Fibroblast of lung (primary cell): ENCODE measurements around the gene TRIM39. TPM values are rescaled to one million over a fixed set of nuclear protein-coding genes. Genes with fewer than 3 reads are reported as not detected.

Source experiments
- DNase-seq, 2 donors: peaks; one replicate each; pipeline versions ENCODE4 v3.0.0 to v3.0.0-alpha.2; 2010; ENCODE audit warnings: low read depth in 2 of 2
- H2AFZ ChIP-seq: 2 replicates; pipeline ENCODE4 v1.5.1; 2012; ENCODE audit warnings: low read length, control low read depth, inconsistent platforms
- H3K27ac ChIP-seq: 2 replicates; pipeline ENCODE4 v1.5.1; 2011; ENCODE audit warnings: low read length, control low read depth; ENCODE audit not compliant: insufficient read depth
- H3K27me3 ChIP-seq: 2 replicates; pipeline ENCODE4 v1.5.1; 2011; ENCODE audit warnings: mild to moderate bottlenecking, low read length; ENCODE audit not compliant: control insufficient read depth, insufficient read depth
- H3K36me3 ChIP-seq: 2 replicates; pipeline ENCODE4 v1.5.1; 2011; ENCODE audit warnings: low read length; ENCODE audit not compliant: control insufficient read depth, insufficient read depth
- H3K4me1 ChIP-seq: 2 replicates; pipeline ENCODE4 v1.5.1; 2011; ENCODE audit warnings: low read length; ENCODE audit not compliant: control insufficient read depth, insufficient read depth; ENCODE audit errors: extremely low read depth
- H3K4me2 ChIP-seq: 2 replicates; pipeline ENCODE4 v1.5.1; 2011; ENCODE audit warnings: low read length, control low read depth; ENCODE audit not compliant: insufficient read depth; ENCODE audit errors: extremely low read depth
- H3K4me3 ChIP-seq, 4 experiments: fragments of 200-600 bp in 1 of 4; sonication (generic) in 1 of 4; replicated peaks in 1 of 4; 2 replicates each; pipeline ENCODE4 v1.5.1; 2011 to 2016; ENCODE audit warnings: low read length in 4 of 4, low read depth in 3 of 4, mild to moderate bottlenecking in 3 of 4, control low read depth in 2 of 4, inconsistent platforms in 1 of 4, mixed read lengths in 1 of 4; ENCODE audit not compliant: insufficient read depth in 1 of 4; ENCODE audit errors: control extremely low read depth in 1 of 4
- H3K79me2 ChIP-seq: 2 replicates; pipeline ENCODE4 v1.5.1; 2012; ENCODE audit warnings: mild to moderate bottlenecking, low read length, inconsistent platforms; ENCODE audit not compliant: control insufficient read depth, insufficient read depth
- H3K9ac ChIP-seq: 2 replicates; pipeline ENCODE4 v1.5.1; 2011; ENCODE audit warnings: mild to moderate bottlenecking, low read length, control low read depth; ENCODE audit not compliant: insufficient read depth
- H3K9me3 ChIP-seq: 2 replicates; pipeline ENCODE4 v1.5.1; 2012; ENCODE audit warnings: low read depth, low read length; ENCODE audit not compliant: control insufficient read depth, insufficient read depth
- H4K20me1 ChIP-seq: 2 replicates; pipeline ENCODE4 v1.5.1; 2011; ENCODE audit warnings: low read length; ENCODE audit not compliant: control insufficient read depth, insufficient read depth; ENCODE audit errors: extremely low read depth
- EZH2 ChIP-seq: IDR thresholded peaks from 2 replicates; pipeline ENCODE4 v1.5.1; 2012; ENCODE audit warnings: low read length, control low read depth, mild to moderate bottlenecking; ENCODE audit errors: missing control alignments
- polyA plus RNA-seq, 2 donors: library from polyadenylated mRNA; depleted of rRNA in 1 of 2; stranded (reverse) in 1 of 2; unstranded in 1 of 2; fragments of >200 nt; gene quantifications; 2 replicates each; pipeline ENCODE4 v1.2.1, GENCODE V29; 2011 to 2012; ENCODE audit warnings: missing spikeins in 1 of 2
- total RNA-seq: library from RNA; depleted of rRNA; stranded (reverse); fragments of >200 nt; gene quantifications from 2 replicates; pipeline ENCODE4 v1.2.1, GENCODE V29; 2014
- TF ChIP-seq, protein P1 (sequence below), 2 donors: IDR thresholded peaks in 1 of 2; conservative IDR thresholded peaks in 1 of 2; 1 replicate in 1 of 2; 2 replicates in 1 of 2; pipeline ENCODE4 v1.5.1; 2011 to 2012; ENCODE audit warnings: low read length in 2 of 2, control low read depth in 1 of 2, inconsistent platforms in 1 of 2, low read depth in 1 of 2, mild to moderate bottlenecking in 1 of 2

Gene TRIM39
- total and polyA plus RNA-seq, 2 donors (not counting 1 experiment from before 2014, with no cell fraction given) = 7.8 to 11.9 TPM

DNA sequence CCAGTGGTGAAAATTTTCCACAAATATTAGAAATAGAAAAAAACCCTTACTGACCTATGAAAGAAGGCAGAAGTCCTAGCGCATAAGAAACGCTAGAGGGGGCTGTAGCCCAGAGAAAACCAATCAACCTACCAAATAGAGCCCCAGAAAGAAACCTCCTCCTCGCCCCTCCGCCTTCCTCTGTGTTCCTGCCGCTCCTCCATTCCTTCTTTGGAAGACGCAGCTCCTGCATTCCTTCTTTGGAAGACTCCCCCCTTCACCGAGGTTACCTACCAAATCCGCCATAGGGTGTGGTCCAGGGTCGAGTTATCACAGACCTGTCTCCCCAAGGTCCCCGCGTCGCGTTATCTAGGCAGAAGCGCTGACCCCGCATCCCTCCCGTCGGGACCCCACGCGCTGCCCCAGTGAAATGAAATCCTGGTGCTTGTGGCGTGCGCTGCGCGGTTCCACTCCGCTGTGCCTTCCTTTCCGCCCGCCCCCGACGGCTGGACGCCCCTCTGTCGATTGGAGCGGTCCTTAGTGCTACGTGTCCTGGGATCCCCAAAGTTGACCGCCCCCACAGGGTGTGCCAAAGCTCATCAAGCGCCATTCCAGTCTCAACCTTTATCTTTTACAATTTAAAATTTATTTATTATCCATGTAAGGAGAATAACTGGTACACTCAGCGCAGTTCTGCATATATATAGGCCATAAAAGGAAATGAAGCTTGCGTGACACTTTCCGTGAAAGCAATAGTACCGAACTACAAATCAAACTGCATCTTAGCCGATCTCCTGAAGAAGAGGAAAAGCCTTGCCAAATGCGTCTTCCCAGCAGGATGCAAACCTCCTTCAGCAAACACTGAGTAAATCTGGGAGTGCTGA is 31.2 kb downstream of the TRIM39 start:
- TF ChIP-seq EZH2 = peak; percentile 49
- TF ChIP-seq, protein P1, sequence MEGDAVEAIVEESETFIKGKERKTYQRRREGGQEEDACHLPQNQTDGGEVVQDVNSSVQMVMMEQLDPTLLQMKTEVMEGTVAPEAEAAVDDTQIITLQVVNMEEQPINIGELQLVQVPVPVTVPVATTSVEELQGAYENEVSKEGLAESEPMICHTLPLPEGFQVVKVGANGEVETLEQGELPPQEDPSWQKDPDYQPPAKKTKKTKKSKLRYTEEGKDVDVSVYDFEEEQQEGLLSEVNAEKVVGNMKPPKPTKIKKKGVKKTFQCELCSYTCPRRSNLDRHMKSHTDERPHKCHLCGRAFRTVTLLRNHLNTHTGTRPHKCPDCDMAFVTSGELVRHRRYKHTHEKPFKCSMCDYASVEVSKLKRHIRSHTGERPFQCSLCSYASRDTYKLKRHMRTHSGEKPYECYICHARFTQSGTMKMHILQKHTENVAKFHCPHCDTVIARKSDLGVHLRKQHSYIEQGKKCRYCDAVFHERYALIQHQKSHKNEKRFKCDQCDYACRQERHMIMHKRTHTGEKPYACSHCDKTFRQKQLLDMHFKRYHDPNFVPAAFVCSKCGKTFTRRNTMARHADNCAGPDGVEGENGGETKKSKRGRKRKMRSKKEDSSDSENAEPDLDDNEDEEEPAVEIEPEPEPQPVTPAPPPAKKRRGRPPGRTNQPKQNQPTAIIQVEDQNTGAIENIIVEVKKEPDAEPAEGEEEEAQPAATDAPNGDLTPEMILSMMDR (conservative IDR thresholded peaks at IDR 0.05 in 1 of 2, IDR thresholded peaks at IDR 0.05 in 1 of 2; ENCODE audit: low read depth in 1 of 2, low read length in 2 of 2) = peak; percentile 70 to 90
- peak; percentile 64 to 84 for DNase-seq
- Histone ChIP-seq H4K20me1 (no peaks in the 10 kb centered on the region), H3K4me3 (peak overlapping the region; percentile 30 to 61 (median 47)), H3K9ac (no peak overlapping the region), H3K4me1 (no peaks in the 10 kb centered on the region), H3K4me2 (peak overlapping the region; percentile 60), H3K9me3 (no peaks in the 10 kb centered on the region), H3K27ac (no peak overlapping the region), H2AFZ (peak overlapping the region; percentile 67), H3K79me2 (no peaks in the 10 kb centered on the region), H3K36me3 (no peaks in the 10 kb centered on the region), H3K27me3 (peaks cover 28% of the 10 kb centered on the region)

DNA sequence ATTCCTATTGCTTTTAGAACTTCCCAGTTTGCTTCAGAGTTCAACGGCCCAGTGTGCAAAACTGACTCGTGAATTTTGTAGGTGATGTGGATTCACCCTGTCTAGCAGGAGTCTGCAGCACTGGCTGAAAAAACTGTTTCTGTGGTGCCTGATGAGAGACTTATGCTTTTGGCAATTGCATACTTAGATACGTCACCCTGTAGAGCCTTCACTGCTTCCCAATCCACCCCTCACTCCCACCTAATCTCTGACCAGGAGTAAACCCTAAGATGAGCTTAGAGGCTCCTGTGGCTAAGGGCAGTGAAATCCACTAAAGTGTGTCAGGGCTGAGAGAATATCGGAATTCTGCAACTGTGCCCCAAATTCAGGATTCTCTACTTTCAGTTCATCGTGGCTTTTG is 32.5 kb downstream of the TRIM39 start:
- H3K9me3 ChIP-seq = no peaks in the 10 kb centered on the region
- no peaks in the 10 kb centered on the region for H3K36me3 ChIP-seq
- no peak overlapping the region for H3K27ac ChIP-seq
- no peak for DNase-seq
- TF ChIP-seq, protein P1 (conservative IDR thresholded peaks at IDR 0.05 in 1 of 2, IDR thresholded peaks at IDR 0.05 in 1 of 2; ENCODE audit: low read depth in 1 of 2, low read length in 2 of 2) = no peak
- TF ChIP-seq EZH2 = no peak
- H3K27me3 ChIP-seq = peaks cover 26% of the 10 kb centered on the region
- H2AFZ ChIP-seq = no peak overlapping the region
- no peak overlapping the region for H3K4me2 ChIP-seq
- H3K79me2 ChIP-seq = no peaks in the 10 kb centered on the region
- H3K9ac ChIP-seq = no peak overlapping the region
- no peak overlapping the region for H3K4me3 ChIP-seq
- no peaks in the 10 kb centered on the region for H3K4me1 ChIP-seq
- H4K20me1 ChIP-seq = no peaks in the 10 kb centered on the region

DNA sequence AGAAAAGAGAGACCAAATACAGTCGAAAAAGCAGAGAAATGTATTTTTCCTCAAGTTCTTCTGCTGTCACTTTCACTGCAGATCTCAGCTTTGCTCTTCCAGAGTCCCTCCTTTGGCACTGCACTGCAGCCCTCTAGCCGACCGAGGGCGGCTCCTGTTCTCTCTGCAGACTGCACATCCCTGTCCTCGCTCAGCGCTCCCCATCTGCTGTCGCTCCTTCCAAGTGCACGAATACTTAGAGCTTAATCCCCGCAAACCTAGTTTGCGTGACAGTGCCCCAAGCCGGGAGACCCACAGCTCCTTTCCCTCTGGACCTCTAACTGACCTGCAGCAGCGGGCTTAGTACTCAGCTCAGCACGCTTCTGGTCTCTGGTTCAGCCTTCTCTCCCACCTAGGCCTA is 33.4 kb downstream of the TRIM39 start:
- no peak overlapping the region for H3K27ac ChIP-seq
- no peak for DNase-seq
- no peak overlapping the region for H3K9ac ChIP-seq
- H3K36me3 ChIP-seq = no peaks in the 10 kb centered on the region
- H4K20me1 ChIP-seq = no peaks in the 10 kb centered on the region
- H3K4me2 ChIP-seq = no peak overlapping the region
- H2AFZ ChIP-seq = no peak overlapping the region
- H3K27me3 ChIP-seq = peaks cover 29% of the 10 kb centered on the region
- no peak overlapping the region for H3K4me3 ChIP-seq
- TF ChIP-seq, protein P1 (conservative IDR thresholded peaks at IDR 0.05 in 1 of 2, IDR thresholded peaks at IDR 0.05 in 1 of 2; ENCODE audit: low read depth in 1 of 2, low read length in 2 of 2) = no peak
- TF ChIP-seq EZH2 = no peak
- no peaks in the 10 kb centered on the region for H3K4me1 ChIP-seq
- H3K79me2 ChIP-seq = no peaks in the 10 kb centered on the region
- no peaks in the 10 kb centered on the region for H3K9me3 ChIP-seq
